GM13976 (cell line): Measurements from ENCODE around the gene FLVCR1.

Experiments used
- DNase-seq: peaks from one replicate; pipeline ENCODE4 v3.0.0; 2012; ENCODE audit warnings: low spot score
- CTCF ChIP-seq: IDR thresholded peaks from 2 replicates; pipeline ENCODE4 v1.5.1; 2012; ENCODE audit warnings: borderline replicate concordance, mild to moderate bottlenecking; ENCODE audit not compliant: insufficient read depth; ENCODE audit errors: extremely low read depth, missing control alignments, control extremely low read depth
- in situ Hi-C: fragments of 300-500 bp; cut with MboI; formaldehyde crosslinking; loops from one replicate; pipeline ENCODE4 v1.12.0; 2022; ENCODE audit warnings: low sequenced_read_pairs, mixed read lengths, inconsistent platforms; ENCODE audit not compliant: unreplicated experiment

The FLVCR1 gene

DNA sequence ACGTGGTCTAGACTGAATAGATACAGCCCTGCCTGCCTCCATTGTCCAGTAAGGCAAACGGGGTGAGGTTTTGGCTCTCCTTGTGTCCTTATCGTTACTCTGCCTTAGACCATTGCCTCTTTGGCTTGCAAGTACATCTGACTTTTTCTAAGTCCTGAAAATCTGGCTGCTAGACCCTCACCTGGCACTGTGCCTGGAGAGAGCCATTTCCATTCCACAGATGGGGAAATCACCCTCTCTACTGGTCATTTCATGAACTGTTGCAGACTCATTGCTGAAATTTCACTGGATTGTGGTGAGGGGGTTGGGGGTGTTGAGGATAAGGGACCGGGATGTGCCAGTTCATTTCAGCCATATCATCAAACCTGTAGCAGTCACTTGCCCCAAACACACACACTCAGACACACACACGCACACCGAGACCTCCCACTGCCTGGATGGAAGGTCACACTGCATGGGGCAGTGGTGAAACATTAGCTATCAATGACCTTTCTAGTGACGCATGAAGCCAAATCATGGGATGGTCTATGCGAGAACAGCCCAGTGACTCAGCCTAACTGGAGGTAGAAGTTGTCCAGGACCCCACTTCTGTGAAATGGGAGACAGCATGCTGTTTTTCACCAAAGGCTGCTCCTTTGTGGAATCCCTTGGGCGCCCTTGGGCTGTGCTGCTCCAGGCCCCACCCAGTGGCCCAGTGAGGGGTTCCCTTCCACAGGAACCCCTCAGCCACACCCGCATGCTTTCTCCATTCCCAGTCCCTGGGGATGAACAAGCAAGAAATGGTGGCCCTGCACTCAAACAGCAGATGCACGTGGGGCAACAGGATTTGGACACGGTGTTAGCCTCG lies 57.4 kb downstream of the FLVCR1 start:
- DNase-seq: peak; percentile 46
- TF ChIP-seq CTCF: no peak

GRCh38 chr1:212916481-212917133 lies 58.5 kb downstream of the FLVCR1 start:
- TF ChIP-seq CTCF: peak; percentile 8
- peak; percentile 56 for DNase-seq
- in situ Hi-C loops: no loop called here

More for the DNA sequence above, 57.4 kb downstream of the FLVCR1 start:
- in situ Hi-C loops: no loop called here

- DNase-seq: no peak
- in situ Hi-C loops: no loop called here
- no peak for TF ChIP-seq CTCF
Observed at GRCh38 chr1:212917134-212917485, 59.0 kb downstream of the FLVCR1 start.

- in situ Hi-C loops: no loop called here
- TF ChIP-seq CTCF: no peak
- no peak for DNase-seq
Observed at GRCh38 chr1:212917858-212918257, 59.8 kb downstream of the FLVCR1 start.

DNA sequence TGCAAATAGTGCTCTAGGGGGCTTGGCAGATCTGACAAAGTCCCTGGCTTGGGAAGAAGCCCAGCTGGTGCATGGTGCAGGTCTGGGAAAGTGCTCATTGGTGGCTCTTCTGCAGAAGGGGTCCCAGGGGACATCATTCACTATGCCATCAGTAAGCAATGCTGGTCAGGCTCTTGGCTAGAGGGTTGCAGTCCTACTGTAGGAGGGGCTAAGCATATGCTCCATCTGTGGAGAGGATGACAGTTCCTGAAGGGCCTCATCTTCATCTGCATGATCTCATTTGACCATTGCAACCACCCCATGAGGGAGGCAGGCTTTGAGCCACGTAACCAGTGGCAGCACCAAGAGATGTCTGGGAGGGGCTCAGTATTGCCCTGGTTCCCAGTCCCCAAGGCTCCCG lies 60.7 kb downstream of the FLVCR1 start:
- in situ Hi-C loops: no loop called here
- no peak for DNase-seq
- no peak for TF ChIP-seq CTCF

GRCh38 chr1:212920246-212920645 lies 62.2 kb downstream of the FLVCR1 start:
- no peak for TF ChIP-seq CTCF
- in situ Hi-C loops: no loop called here
- DNase-seq: peak; percentile 52

DNA sequence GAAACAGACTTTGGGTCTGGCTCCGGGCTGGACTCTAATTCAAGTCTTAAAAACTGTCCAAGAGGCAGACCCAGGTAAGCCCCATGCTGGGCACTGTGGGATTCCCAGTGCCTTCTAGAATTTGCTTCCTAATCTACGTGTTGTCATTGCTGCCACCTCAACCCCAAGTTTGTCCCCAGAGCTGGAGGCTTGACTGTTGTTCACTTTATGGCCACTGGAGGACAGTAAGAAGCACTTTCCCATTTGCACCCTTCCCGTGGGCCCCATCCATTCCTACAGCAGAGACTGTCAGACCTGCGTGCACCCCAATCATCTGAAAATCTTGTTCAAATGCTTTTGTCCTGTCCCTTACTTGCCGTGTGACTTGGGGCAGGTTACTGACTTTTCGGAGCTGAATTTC lies 62.8 kb downstream of the FLVCR1 start:
- peak; percentile 47 for TF ChIP-seq CTCF
- in situ Hi-C loops: no loop called here
- DNase-seq: peak; percentile 57
